KMS-11 (cell line): ENCODE results near the gene DIRAS1.

Experiments used
- H2AFZ ChIP-seq: fragments of 200-600 bp; sonication (generic); 2 replicates; pipeline ENCODE4 v1.6.1; 2016; ENCODE audit warnings: antibody characterized with exemption, mixed run types, low read depth
- H3K27ac ChIP-seq: fragments of 200-600 bp; sonication (generic); 2 replicates; pipeline ENCODE4 v1.6.1; 2016; ENCODE audit warnings: mild to moderate bottlenecking, mixed run types
- H3K27me3 ChIP-seq: fragments of 200-600 bp; sonication (generic); 2 replicates; pipeline ENCODE4 v1.6.1; 2017; ENCODE audit warnings: mild to moderate bottlenecking, low read depth, mixed run types, moderate library complexity; ENCODE audit not compliant: insufficient read depth
- H3K36me3 ChIP-seq: fragments of 200-600 bp; sonication (generic); 2 replicates; pipeline ENCODE4 v1.6.1; 2017; ENCODE audit warnings: mild to moderate bottlenecking, mixed run types; ENCODE audit not compliant: insufficient read depth
- H3K4me1 ChIP-seq: fragments of 200-600 bp; sonication (generic); 2 replicates; pipeline ENCODE4 v1.6.1; 2016; ENCODE audit warnings: mild to moderate bottlenecking, low read depth, mixed run types; ENCODE audit not compliant: poor library complexity, severe bottlenecking
- H3K4me2 ChIP-seq: fragments of 200-600 bp; sonication (generic); 2 replicates; pipeline ENCODE4 v1.7.0; 2016; ENCODE audit warnings: mild to moderate bottlenecking, mixed run types
- H3K4me3 ChIP-seq: fragments of 200-600 bp; sonication (generic); IDR thresholded peaks from 2 replicates; pipeline ENCODE4 v1.6.1; 2017; ENCODE audit warnings: low read depth, low read length, mixed read lengths; ENCODE audit not compliant: insufficient read depth
- H3K79me2 ChIP-seq: fragments of 200-600 bp; sonication (generic); 2 replicates; pipeline ENCODE4 v1.6.1; 2016; ENCODE audit warnings: low read depth, mixed run types; ENCODE audit not compliant: insufficient read depth
- H3K9ac ChIP-seq: fragments of 200-600 bp; sonication (generic); 2 replicates; pipeline ENCODE4 v1.6.1; 2016; ENCODE audit warnings: mild to moderate bottlenecking, mixed run types
- H4K20me1 ChIP-seq: fragments of 200-600 bp; sonication (generic); 2 replicates; pipeline ENCODE4 v1.6.1; 2016; ENCODE audit warnings: mild to moderate bottlenecking, mixed run types; ENCODE audit not compliant: insufficient read depth
- CTCF ChIP-seq: fragments of 200-600 bp; sonication (generic); conservative IDR thresholded peaks from 2 replicates; pipeline ENCODE4 v1.6.1; 2017; ENCODE audit warnings: low read depth, mild to moderate bottlenecking, antibody characterized with exemption, low read length, moderate library complexity, mixed read lengths

DIRAS1 gene

GRCh38 chr19:2727640-2727944 is 6.4 kb upstream of the DIRAS1 start:
- Histone ChIP-seq H2AFZ (no peak overlapping the region), H3K4me1 (no peaks in the 10 kb centered on the region), H3K27ac (no peak overlapping the region), H3K4me2 (no peak overlapping the region), H3K36me3 (no peaks in the 10 kb centered on the region), H3K79me2 (no peaks in the 10 kb centered on the region), H3K4me3 (no peak overlapping the region), H3K9ac (no peak overlapping the region), H4K20me1 (no peaks in the 10 kb centered on the region), H3K27me3 (peaks cover 14% of the 10 kb centered on the region; the same call in 1 of the 2 replicates)
- TF ChIP-seq CTCF, result no peak

DNA sequence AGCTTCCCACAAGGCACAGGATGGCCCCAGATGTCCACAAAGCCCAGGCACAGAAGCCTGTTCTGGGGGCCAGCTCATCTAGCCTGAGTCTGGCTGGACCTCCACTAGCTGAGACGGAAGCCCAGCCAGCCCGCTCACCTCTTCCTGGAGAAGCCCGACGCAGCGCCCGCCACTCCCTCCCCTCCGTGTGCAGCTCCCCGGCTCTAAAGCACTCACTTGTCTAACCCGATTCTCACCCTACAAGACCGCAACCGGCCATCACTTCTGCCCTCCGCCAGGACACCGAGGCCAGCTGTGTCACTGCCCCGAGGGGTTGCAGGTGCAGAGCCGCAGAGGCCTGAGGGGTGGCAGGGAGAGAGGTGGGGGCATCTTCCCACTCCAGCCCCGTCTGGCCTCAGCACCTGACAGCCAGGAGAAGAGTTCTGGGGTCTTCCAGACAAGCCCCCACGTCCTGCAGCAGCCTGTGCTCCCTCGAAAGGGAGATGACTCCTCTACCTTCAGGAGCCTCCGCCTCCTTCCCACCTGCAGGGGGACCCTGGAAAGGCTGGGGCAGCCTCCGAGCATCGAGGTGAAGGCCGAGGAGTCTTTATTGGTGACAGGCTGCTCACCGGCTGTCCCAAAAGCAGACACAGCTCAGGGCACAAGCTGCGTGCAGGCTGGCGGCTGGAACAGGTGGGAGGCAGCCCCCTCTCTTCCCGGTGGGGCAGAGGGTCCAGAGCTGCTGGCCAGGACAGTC is 5.9 kb upstream of the DIRAS1 start:
- Histone ChIP-seq H3K27ac (no peak overlapping the region), H3K27me3 (peaks cover 19% of the 10 kb centered on the region), H3K9ac (no peak overlapping the region), H3K36me3 (no peaks in the 10 kb centered on the region), H3K4me2 (no peak overlapping the region), H3K4me1 (no peaks in the 10 kb centered on the region), H4K20me1 (no peaks in the 10 kb centered on the region), H3K79me2 (no peaks in the 10 kb centered on the region), H2AFZ (no peak overlapping the region), H3K4me3 (no peak overlapping the region)
- no peak for TF ChIP-seq CTCF

GRCh38 chr19:2726160-2726855 is 5.1 kb upstream of the DIRAS1 start:
- Histone ChIP-seq H3K36me3 (no peaks in the 10 kb centered on the region), H3K9ac (no peak overlapping the region), H3K4me3 (no peak overlapping the region), H3K4me2 (no peak overlapping the region), H2AFZ (no peak overlapping the region), H3K4me1 (no peaks in the 10 kb centered on the region), H4K20me1 (no peaks in the 10 kb centered on the region), H3K27me3 (peaks cover 25% of the 10 kb centered on the region), H3K27ac (no peak overlapping the region), H3K79me2 (no peaks in the 10 kb centered on the region)
- TF ChIP-seq CTCF, result no peak

DNA sequence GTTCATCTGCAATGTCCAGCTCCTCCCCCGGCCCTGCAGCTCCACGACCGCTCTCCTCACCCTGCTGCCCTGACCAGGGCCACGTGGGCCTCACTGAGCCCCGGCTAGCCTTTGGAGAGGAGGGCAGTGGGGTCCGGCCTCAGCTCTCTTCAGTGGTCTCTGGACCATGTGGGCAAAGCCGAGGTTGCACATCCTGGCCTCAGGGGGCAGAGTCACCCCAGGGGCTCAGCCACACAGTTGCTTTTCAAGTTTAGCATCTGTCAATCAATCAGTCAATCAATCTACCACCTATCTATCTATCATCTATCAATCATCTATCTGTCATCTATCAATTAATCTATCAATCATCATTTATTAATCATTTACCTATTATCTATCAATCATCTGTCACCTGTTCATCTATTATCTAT is 3.0 kb upstream of the DIRAS1 start:
- Histone ChIP-seq H3K36me3 (no peaks in the 10 kb centered on the region), H4K20me1 (no peaks in the 10 kb centered on the region), H3K27me3 (peaks cover 25% of the 10 kb centered on the region), H2AFZ (no peak overlapping the region), H3K79me2 (no peaks in the 10 kb centered on the region), H3K4me1 (no peaks in the 10 kb centered on the region), H3K27ac (no peak overlapping the region), H3K9ac (no peak overlapping the region), H3K4me2 (no peak overlapping the region), H3K4me3 (no peak overlapping the region)
- no peak for TF ChIP-seq CTCF
